DMS153 (cell line): ENCODE data around the gene TIMM8B.
"Not testable (repeated sequence)": the region's sequence is repeated elsewhere in the genome, so short reads cannot be mapped to it uniquely, and the experiment has no call there.

Experiments
- DNase-seq: peaks from one replicate; lab custom pipeline; 2025; lab: John Stamatoyannopoulos, UW

Gene TIMM8B

DNA sequence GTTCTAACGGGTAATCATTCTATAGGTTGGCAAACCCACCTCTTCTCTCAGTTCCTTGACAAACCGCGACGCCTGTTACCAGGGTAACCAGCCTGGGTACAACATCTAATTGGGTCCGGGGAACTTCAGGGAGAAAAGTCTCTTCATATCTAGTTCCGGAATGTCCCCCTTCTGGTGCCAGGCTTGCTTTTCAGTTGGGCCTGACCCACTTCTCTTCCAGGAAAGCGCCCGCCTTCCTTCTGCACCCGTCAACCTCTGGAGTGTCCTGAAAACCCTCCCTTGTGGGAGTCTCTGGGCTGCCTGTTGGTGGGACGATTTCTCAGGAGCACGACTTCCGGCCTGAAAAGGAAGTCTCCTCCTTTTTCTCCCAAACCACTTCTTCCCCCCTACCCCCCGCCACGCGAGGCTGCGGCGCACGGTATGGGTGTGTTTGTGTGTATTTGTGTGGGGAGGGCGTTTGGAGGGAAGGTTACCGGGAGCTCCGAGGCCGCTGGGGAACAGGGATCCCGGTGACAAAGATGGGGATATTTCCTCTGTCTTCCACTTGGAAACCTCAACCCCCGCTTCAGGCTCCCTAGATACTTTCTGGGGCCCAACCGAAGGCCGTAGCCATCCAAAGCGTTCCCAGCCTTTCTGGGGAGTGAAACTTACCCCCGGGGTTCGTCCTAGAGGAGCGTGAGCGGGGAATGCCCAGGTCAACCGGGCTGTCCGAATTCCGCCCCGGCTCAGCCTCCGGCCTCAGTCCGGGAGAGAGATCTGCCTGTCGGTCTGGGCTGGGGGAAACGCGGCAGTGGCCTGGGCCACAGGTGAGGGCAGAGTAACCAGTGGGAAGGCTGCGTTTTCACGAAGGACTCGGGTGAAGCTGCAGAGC is 12.4 kb downstream of the TIMM8B start, which contains the start of the genes NKAPD1 and PIH1D2:
Gene NKAPD1, plus strand, starts transcription at position 359 of the 871 bp plus-strand sequence. CDS start 1,276 bp downstream, outside the sequence.
Gene PIH1D2, minus strand, starts transcription at position 77 of the 871 bp plus-strand sequence. CDS start 843 bp downstream, outside the sequence.
- DNase-seq, result peak; percentile 53

DNA sequence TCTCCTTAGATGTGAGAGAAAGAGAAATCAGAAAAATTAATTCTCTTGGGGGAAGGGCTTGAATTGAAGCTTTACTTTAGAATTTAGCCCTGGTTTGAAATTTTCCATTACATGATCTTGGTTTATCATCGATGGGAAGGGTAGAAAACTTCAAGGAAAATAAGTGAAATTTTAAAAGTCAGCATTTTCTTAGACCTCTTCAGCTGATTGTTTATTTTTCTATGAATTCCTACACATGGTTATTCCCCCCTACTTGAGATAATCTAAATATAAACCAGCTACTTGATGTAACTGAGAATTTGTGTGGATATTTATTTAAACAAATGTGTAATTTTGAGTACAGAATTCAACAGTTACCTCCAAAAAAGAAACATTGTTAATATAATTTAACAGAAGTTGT is 23.6 kb downstream of the TIMM8B start:
- DNase-seq, result no peak

DNA sequence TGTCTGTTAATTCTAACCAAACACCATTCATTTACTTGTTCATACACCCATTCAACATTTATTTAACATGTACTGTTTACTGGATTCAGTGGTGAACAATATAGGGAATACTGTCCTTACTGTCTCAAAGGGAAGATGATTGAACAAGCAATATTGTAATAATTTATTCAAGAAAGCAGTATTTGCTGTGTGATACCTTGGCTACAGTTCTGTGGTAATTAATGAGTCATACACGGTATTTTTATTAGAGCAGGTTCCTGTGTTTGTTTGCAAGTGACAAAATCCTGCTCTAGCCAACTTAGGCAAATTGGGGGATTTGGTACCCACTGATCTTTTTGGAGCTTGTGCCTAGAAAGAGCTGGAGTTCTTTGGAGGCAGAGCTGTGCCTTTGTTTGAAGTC is 28.5 kb downstream of the TIMM8B start:
- DNase-seq, result no peak

DNA sequence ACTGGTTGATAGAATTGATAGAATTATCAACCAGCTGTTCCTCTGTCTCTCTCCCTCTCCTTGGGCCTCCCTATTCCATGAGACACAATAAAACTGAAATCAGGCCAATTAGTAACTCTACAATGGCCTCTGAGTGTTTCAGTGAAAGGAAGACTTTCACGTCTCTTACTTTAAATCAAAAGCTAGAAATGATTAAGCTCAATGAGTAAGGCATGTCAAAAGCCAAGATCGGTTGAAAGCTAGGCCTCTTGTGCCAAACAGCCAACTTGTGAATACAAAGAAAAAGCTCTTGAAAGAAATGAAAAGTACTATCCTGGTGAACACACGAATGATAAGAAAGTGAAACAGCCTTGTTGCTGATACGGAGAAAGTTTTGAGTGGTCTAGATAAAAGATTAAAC is 29.4 kb downstream of the TIMM8B start:
- no peak for DNase-seq

DNA sequence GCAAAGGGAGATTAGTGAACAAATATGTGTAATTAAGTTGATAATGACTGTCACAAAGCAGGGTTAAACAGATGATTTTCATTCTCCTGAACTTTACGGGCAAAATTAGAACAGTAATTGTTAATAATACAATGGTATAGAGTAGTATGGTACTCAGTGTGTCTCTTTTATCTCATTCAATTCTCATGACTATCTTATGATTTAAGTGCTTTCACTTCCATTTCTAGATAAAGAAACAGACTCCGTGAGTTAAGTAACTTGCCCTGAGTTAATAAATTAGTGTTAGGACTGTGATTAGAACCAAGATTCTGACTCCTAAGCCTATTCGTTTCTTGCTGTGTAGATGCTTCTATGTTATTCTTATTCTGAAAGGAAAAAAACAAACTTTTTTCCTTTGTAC is 34.8 kb downstream of the TIMM8B start:
- no peak for DNase-seq

DNA sequence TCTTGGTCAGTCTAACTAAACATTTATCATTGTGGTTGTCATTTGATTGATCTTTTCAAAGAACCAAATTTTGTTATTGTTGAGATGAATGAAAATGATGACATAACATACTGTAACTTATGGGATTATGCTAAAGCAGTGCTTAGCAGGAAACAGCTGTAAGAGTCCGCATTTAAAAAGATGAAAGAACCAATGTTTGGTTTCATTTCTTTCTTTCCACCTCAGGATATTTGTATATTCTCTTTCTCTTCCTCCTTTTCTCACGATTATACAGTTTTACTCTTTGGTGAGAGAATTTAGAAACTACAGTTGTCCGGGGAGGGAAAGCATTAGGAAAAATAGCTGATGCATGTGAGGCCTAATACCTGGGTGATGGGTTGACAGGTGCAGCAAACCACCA is 35.8 kb downstream of the TIMM8B start:
- no peak for DNase-seq

DNA sequence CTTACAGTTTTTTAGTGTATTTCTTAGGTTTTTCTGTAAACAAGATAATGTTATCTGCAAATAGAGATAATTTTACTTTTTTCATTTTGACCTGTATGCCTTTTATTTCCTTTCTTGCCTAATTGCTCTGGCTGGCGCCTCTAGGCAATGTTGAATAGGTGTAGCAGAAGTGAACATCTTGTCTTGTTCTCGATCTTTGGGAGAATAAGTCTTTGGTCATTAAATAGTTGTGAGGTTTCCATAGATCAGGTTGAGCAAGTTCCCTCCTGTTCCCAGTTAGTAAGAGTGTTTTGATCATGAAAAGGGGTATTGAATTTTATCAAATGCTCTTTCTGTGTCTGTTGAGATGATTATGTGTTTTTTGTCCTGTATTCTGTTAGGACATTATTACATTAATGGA is 36.8 kb downstream of the TIMM8B start:
- DNase-seq, result no peak

DNA sequence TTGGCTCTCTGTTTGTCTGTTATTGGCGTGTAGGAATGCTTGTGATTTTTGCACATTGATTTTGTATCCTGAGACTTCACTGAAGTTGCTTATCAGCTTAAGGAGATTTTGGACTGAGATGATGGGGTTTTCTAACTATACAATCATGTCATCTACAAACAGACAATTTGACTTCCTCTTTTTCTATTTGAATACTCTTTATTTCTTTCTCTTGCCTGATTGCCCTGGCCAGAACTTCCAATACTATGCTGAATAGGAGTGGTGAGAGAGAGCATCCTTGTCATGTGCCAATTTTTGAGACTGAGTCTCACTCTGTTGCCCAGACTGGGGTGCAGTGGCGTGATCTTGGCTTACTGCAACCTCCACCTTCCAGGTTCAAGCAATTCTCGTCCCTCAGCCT is 38.3 kb downstream of the TIMM8B start:
- not testable (repeated sequence) for DNase-seq

DNA sequence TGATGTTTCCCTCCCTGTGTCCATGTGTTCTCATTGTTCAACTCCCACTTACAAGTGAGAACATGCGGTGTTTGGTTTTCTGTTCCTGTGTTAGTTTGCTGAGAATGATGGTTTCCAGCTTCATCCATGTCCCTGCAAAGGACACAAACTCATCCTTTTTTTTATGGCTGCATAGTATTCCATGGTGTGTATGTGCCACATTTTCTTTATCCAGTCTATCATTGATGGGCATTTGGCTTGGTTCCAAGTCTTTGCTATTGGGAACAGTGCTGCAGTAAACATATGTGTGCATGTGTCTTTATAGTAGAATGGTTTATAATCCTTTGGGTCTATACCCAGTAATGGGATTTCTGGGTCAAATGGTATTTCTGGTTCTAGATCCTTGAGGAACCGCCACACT is 39.9 kb downstream of the TIMM8B start:
- not testable (repeated sequence) for DNase-seq

DNA sequence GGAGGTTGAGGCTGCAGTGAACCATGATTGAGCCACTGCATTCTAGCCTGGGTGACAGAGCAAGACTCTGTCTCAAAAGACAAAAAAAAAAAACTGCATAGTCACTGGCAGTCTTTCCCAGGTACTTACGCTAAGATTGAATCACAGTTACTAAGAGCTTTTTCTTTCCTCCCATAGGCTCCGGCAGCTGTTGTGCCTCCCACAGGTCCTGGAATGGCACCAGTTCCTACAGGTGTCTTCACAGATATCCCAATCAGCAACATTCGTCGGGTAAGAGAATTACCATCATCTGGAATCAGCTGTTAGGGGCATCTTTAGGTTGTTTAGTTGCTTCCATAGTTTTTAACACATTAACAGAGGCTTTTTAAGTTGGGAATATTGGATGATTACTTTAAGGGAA is 41.6 kb downstream of the TIMM8B start:
- DNase-seq, result no peak

DNA sequence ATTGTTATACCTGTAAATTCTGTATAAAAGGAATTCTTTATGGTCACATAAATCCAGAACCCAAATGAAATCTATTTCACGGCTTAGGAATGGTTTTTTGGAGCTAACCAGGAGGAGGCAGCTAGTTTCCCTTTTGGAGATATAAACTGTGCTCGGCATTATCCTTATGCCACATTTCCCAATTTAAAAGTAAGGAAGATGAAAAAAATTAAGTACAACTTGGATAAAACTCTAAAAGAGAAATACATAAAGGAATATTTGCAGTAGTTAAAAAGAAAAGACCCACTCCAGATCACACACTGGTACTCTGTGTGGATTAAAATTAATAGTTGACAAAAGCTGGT is 43.6 kb downstream of the TIMM8B start:
- DNase-seq, result no peak

DNA sequence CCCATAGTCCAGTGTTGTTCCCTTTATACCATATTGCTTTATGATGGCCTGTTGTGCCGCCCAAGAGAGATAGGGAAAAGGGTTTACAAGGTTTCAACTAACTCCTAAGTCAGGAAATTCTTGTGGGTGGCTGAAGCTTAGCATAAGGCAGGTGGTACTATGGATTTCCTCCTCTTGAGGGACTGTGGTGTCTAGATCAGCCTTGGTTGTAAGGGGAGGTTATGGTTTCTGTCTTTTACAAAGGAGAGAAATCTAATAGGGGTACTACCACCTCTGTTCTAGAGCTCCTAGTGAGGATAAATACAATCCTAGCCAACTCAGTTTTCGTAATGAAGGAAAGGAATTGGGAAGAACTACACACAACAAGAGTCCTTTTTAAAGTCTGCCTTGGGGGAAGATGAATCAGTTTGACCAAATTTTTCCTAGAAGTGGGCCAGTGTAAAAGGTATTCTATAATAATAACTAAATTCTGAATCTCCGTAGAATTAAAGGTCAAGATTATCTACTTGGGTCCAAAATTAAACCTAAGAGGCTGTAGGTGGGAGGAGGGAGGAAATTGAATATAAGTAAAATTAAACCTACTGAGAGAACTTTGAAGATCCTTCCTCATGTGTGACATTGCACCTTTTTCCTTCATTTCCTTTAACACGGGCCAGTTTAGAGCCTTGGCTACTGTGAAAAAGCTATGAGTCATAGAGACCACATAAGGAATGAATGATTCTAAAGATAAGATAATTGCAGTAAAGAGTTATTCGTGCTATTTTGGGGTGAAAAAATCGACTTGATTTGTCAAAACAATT is 44.2 kb downstream of the TIMM8B start:
- no peak for DNase-seq

DNA sequence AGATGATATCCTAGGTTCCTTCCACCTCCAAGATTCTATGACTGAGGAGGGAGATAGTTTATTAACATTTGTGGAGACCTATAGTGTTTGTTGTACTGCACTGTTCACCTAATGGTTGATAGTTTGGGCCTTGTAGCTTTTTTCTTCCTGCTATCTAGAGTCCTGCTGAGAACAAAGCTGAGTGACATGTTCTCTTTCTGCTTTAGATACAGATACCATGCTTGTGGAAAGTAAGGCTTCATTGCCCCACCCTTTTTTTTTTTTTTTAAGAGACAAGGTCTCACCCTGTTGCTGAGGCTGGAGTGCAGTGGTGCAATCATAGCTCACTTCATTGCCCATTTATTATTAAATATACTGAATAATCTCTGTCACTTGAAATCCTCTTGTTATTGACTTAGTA is 49.0 kb downstream of the TIMM8B start:
- no peak for DNase-seq
